ENCODE results near the gene TP53AIP1.

The TP53AIP1 gene

DNA sequence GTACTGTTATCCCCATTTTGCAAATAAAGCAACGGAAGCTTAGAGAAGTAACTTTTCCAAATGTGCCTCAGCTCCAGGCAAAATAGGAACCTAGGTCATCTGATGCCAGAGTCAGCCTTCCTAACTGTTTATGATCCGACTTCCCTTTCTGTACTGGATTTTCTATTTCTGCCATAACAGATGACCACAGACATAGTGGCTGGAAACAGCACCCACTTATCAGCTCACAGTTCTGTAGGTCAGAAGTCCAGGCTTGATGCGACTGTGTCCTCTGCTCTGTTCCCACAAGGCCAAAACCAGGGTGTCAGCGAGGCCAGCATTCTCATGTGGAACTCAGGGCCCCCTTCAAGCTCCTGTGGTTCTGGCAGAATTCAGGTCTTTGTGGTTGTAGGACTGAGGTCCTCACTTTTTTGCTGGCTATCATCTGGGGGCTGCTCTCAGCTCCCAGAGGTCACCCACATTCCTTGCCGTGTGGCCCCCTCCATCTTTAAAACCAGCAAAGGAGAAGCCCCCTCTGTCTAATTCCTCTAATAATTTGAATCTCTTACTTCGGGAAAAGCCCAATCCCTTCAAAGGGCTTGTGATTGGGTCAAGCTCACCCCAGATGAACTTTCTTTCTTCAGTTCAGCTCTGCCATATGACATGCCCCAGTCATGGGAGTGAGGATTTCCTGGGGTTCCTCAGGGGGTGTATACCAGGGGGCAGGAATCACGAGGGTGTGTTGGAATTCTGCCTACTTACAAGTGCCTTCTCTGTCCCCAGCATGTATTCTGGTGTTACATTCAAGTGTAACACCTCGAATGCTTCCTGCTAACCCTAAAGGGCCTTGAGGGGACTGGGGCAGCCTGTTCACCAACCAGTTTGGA lies 36.3 kb downstream of the TP53AIP1 start:
- no peak for DNase-seq (ENCODE audit: low read depth in 2 of 2)

DNA sequence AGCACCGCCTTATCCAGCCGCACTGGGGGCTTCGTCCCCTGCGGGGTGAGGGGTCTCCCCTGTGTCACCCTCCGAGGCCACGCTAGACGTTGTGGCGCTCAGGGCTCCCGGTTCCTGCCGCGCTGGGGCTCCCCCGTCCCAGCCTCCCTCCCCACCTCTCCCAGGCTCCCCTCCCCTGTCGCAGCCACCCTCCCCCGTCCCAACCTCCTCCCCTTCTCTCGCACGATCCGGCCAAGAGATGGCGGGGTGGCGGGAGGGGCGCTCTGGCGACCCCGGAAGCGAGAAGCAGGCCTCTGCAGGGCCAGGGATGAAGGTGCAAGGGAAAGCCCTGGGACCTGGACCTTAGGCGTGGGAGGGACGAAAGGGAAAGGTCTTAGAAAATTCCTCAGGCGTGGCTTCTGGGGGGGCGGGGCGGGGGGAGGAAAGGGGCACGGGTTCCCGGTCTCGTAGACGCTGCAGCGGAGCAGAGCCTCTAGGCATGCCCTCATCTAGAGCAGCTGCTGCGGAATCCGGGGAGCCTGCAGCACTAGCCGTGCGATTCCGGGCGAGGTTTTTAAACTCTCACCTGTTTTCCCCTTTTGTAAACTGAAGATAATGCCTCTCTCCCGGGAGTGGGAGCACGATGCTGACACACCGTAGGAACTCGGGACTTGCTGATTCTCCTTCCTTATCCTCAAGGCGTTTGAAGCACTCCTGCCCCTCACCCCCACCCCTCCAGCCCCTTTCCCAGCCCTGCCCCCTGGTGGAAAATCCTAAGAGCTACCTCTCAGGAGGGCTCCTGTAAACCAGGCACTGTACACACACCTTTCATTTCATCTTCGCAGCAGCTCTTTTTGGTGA lies 37.1 kb downstream of the TP53AIP1 start:
- no peak for DNase-seq (ENCODE audit: low read depth in 2 of 2)

DNA sequence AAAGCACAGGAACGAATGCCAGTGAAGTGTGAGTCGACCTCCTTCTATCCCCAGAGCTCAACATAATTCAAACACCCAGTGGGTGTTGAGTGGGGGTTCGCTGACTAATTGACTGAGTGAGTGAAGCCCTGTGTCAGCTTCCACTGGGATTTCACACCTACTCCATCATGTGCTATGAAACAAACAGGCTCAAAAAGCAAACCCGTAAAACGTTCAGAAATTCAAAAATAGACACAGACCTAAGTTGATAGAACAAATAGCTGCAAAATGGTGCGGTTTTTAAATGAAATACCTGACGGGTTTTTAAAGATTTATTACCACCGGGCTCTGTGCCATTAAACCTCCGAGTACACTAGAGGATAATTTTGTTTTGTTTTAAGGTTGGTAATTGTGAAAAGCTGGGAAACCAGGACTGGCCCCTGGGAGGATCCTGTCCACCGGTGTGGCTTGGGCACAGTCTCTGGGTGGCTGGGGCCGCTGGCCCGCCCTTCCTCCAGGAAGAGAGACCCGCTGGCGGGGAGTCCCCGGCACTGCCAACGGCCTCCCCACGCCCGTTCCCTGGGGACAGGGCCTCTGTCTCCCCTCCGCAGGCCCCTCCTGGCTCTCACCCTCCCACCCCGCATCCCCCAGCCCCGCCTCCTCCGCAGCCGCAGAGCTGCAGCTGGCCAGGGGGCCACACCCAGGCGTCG lies 37.9 kb downstream of the TP53AIP1 start:
- no peak for DNase-seq (ENCODE audit: low read depth in 2 of 2)

DNA sequence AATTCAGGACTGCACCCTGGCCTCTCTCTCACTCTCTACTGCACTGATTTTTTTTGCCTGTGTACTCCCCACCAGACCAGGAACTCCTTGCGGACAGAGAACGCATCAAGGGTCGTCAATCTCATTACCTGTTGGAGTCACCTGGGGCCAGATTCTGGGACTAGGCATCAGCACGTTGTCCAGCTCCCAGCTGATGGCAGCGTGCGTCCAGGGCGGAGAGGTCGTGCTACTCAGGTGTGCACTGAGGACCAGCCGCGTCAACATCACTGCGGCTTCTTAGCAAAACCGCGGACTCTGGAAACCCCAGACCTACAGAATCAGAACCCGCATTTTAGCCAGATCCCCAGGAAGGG lies 38.4 kb downstream of the TP53AIP1 start:
- no peak for DNase-seq (ENCODE audit: low read depth in 2 of 2)

DNA sequence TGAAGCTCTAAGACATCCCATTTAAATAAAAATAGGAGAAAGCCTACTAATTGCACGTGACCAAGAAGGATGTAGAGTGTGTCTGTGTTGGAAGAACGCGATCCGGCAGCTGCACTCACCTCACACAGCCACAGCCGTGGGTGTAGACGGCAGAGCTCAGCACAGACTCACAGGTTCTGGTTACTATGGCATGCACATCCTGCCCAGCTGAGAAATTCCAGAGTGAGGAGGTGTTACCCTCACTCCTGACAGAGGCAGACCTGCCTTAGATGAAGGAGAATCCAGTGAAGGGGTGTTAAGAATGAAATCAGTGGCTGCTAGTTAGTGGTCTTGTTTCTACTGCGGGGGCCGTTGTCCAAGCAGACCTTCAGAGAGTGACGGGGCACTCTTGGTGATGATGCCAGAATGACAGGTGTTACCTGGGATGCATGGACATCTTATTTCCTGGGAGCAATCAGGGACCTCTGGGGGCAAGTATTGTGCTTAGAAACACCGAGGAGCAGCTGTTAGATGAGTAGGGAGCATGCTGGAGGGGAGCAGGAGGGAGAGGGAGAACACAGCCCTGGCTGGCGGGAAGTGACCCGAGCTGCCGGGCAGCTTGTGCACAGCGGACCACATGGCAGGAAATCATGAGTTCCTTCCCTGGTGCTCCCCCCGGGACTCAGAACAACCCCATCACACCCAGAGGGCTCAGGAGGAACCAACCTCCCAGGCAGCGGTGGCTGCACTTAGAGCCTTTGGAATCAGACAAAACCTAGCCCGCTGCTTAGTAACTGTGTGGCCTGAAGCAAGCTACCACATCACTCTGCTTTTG lies 39.2 kb downstream of the TP53AIP1 start:
- DNase-seq (ENCODE audit: low read depth in 2 of 2) = no peak

DNA sequence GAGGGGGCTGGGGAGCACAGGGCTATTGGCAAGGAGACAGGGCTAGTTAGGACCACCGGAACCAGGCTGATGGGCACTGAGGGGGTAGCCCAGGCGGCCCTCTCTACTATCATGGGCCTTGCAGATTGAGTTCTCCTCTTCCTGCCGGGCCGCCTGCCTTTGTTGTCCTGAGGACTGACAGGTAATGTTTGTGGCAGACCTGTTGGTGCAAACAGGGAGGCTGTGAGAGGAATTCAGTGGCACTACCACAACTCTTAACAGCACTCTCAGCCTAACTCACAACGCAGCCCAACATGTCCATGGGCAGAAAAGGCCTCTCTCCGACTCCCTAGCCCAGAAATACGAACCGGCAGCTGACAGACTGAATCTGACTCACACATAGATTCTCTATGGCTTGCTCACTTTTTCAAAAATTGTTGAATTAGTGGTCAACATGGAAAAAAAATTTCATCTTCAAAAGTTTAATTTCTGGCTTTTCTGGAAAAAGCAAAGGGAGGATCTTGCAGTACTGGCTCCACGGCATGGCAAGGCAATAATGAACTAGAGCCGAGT lies 40.1 kb downstream of the TP53AIP1 start:
- no peak for DNase-seq (ENCODE audit: low read depth in 2 of 2)

DNA sequence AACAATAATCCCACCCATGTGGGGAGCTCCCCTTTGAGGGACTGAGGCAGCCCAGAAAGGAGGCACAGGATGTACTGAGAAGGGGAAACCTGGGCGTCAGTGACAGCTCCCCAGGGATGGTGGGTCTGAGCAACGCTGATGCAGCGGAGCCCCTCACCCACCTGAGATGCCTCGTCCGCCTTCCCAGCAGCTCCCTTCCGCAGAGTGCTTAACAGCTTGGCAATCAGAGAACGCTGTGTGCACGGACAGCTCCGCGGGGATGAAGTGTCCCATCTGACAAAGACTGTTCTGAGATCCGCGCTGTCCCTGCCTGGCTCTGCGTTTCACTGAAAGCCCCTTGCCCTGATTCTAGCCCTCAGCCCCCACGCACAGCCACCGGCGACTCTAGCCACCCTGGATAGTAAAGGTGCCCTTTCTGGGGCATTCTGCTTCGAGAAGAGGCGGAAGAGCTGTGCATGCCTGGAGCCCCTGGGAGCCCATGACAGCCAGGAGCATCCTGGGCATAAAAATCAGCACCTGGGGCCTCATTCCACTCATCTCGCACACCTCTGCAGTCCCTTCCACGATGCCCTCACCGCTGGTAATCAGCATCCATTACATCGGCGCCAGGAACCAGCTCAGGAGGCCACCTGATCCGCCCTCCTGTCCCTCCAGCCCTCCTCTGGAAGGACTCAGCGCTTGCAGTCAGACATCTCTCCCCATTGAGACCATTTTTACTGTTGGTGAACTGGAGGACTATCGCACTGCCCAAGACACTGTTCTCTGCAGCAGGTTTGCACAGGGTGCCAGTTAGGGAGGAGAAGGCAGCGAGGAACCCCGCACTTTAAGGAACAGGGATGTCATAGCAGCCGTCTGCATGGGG lies 40.8 kb downstream of the TP53AIP1 start:
- no peak for DNase-seq (ENCODE audit: low read depth in 2 of 2)

DNA sequence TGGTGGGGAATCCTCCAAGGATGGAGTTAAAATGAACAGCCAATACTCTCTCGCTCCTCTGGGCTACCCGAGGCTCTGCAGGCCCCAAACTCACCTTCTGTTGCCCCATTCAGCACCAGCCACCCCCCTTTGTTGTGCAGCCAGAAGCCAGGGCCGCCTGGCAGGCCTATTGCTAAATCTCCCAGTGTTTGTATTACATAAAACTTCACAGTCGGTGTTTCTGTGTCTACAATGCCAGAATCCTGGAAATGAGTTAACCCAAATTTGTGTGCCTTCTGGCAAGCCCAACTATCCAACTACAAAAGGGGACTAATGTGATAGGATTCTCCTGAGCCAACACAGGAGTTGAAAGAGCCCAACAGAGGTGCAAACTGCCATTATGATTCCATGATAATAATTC lies 42.2 kb downstream of the TP53AIP1 start:
- no peak for DNase-seq (ENCODE audit: low read depth in 2 of 2)

DNA sequence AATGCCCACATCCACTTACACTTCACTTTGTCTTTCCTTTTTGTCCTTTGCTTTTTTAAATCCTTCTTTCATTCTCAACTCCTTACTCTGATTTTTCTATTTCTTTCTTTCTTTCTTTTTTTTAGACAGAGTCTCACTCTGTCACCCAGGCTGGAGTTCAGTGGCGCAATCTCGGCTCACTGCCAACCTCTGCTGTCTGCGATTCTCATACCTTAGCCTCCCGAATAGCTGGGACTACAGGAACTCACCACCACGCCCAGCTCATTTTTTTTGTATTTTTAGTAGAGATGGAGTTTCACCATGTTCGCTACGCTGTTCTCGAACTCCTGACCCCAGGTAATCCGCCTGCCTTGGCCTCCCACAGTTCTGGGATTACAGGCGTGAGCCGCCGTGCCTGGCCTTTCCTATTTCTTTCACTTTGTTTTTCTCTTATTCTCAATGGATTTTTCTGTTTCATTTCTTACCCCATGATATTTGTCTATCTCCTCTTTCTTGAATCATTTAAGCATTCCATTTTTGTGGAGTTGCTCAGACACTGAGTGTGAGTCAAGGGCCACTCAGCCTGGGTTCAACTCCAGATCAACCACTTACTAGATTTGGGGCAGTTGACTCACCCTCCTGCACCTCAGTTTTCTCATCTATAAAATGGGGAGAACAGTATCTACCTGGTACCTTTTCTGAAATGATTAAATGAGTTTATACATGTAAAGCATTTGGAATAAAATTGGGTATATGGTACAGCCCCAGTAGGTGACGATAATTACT lies 43.9 kb downstream of the TP53AIP1 start:
- DNase-seq (ENCODE audit: low read depth in 2 of 2) = no peak

DNA sequence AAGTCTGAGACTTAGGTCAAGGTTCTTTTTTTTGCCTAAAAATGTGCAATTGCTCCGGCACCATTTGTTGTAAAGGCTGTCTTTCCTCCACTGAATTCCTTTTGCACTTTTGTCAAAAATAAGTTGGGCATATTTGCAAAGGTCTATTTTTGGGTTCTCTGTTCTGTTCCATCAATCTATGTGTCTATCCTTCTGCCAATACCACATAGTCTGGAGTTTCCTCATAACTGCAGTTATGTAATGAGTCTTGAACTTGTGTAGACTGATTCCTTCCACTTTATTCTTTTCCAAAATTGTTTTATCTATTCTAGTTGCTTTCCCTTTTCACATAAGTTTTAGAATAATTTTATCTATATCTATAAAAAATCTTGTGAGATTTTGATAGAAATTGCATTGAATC lies 44.8 kb downstream of the TP53AIP1 start:
- no peak for DNase-seq (ENCODE audit: low read depth in 2 of 2)

DNA sequence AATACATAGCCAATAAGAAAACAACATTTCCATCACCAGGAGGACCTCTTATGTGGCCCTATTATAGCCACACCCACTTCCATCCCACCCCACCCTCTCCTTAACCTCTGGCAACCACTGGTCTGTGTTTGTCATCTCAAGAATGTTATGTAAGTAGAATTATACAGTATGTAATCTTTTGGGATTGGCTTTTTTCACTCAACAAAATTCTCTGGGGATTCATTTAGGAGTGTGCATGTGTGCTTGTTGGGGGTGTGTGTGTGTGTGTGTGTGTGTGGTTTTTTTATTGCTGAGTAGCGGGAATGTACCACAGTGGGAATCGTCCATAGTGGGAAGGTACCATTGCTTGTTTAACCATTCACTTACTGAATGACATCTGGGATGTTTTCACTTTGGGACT lies 46.3 kb downstream of the TP53AIP1 start:
- DNase-seq (ENCODE audit: low read depth in 2 of 2) = no peak

DNA sequence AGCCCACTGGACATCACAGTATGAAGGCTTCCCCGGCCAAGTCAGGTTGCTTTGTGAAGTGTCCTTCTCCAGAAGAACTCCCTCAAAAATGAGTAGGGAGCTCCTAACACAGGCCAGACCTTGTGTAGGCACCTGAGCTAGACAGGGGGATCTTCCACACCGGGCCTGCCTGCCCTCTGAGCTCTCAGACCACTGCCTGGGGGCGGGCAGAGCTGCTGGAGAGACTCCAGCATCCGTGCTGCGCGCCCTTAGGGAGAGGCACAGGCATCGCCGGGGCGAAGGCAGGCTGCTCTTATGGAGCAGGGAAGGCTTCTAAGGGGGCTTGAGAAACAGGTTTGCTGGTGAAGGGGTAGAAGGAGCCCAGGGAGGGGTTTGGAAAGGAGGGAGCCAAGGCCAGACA lies 47.1 kb downstream of the TP53AIP1 start:
- no peak for DNase-seq (ENCODE audit: low read depth in 2 of 2)

DNA sequence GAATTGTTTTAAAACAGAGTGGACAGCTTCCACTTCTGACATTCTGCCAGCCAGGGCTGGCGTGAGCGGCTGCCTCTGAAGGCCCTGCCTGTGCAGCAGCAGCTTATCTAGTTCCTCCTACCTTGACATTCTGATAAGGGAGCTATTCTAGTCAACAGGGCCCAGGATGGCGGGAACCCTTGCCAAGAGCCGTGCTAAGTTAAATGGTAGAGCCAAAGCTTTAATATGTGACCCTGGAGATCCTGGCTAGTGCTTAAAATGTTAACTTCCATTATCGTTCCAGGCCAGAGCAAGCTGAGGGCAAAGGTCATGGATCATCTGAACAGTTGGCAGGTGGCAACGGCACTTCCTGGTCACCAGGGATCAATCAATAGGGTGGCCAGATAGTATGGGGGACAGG lies 48.0 kb downstream of the TP53AIP1 start:
- no peak for DNase-seq (ENCODE audit: low read depth in 2 of 2)

DNA sequence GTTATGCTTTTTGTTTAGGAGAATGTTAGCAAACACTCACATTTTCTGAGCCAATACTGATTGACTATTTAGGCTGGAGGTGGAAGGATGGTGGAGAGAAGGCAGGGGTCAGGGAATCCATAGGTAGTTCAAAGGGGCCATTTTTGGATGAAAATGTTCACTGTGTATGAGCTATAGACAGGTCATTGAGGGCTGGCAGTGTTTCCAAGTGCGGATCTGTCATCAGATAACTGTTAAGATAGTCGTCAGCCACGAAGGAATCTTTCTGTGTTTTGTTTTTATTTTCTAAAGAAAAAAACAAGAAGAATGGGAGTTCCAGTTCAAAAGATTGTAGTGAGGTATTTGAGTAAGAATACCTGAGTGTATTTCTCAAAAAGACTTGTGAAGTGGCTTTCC lies 48.4 kb downstream of the TP53AIP1 start:
- no peak for DNase-seq (ENCODE audit: low read depth in 2 of 2)

DNA sequence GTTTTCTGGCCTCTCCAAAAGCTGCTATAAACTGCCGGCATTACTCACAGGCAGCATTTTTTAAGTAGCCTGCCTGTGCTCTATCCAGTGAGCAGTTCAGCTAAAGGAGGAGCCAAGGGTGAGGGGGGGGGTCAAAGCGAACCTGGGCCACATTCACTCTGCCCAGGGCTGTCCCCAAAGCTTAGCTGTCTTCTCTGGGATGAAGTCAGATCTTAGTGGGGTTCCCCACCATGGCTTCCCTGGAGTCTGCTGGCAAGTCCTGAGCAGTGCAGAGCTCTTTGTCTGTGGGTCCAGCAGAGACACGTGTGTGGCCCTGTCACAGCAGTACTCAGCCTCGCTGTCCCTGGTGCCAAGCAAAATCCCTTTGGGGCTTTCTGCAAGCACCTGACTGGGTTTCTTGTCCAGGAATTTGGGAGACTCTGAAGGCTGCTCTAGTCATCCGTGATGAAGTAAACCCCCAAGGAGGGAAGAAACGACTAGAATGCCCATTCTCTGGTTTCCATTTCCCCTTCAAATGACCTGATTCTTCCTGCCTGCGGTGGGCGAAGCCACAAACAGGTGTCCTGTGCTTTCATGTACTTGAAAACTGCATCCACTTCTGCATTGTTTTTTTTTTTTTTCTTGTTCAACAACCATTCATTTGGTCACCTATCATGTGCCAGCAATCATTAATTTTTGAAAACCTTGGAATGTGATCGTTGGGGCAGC lies 48.9 kb downstream of the TP53AIP1 start:
- no peak for DNase-seq (ENCODE audit: low read depth in 2 of 2)

DNA sequence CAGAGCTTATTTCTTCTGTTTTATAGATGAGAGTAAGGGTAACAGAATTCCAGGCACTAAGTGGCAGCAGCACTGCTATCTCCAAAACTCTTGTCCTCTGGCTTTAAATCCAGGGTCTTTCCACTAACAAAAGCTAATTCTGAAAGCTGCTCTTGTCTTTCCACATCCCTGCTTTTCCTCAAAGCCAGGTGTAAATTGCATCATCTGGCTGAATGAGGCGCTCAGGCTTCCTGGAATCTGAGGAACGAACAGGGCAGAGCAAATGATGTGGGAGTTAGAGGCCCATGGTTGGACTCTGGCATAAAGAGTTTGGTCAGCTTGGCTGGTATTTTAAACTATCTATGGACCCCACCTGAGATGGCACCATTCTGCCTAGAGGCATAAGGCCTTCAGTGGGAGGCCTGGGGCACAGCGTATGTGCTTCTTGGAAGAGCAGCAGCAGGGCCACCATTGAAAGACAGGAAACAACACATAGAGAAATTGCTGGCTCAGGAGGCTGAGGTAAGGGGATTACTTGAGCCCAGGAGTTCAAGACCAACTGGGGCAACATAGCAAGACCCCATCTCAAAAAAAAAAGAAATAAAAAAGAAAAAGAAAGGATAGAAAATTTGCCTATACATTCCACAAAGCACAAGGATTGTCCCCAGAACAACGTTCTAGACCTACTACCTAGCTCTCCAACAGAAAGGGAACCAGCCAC lies 49.7 kb downstream of the TP53AIP1 start:
- DNase-seq (ENCODE audit: low read depth in 2 of 2) = no peak

DNA sequence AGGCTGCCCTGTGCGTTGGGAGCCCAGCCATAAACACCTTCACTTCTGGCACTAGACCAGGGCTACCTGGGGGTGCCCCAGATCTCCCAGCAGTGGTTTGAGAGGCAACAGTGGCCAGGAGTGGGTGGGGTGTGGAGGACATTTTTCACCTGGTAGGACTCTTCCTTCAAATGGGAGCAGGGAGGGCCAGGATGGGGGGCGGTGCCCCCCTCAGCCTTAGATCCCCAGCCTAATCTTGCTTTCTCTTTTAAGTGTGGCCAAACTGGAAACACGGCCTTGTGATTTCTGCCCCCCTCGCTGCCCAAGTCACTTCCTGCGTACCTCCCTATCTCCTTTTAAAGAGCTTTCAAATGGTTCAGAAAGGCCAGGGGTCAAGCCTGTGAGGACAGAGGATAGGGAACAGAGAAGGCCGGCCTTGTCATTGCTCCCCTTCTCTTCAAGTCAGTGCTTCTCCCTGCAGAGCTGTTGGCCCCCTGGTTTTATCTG lies 50.7 kb downstream of the TP53AIP1 start:
- no peak for DNase-seq (ENCODE audit: low read depth in 2 of 2)

Data from activated CD8-positive, alpha-beta memory T cell treated with anti-CD3 and anti-CD28 coated beads for 4 hours (primary cell).